ENCODE measurements around the gene MXRA8. TPM values are rescaled to one million over a fixed set of nuclear protein-coding genes. Genes with fewer than 3 reads are reported as not detected.
"Not testable (repeated sequence)": the region's sequence is repeated elsewhere in the genome, so short reads cannot be mapped to it uniquely, and the experiment has no call there.

MXRA8 gene
- total RNA-seq, 1 donor from 2014 or later: 59.7 TPM

DNA sequence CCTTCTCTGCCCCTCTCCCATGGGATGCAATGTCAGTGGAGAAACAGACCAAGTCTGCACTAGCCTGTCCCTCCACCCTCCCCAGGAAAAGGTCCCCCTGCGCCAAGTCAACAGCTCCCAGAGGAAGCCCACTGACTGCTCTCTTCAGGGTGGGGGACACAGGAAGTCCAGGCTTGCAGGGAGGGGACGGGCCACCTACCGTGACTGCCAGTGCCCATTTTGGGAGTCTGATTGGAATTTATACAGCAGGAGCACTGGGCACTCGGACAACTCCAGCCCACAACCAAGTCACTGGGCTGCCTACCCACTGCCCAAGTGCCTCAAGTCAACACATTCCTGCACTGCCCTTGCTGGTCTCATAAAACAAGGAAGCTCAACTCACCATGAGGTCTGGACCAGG, 34.7 kb upstream of the MXRA8 start:
- no peak for DNase-seq

DNA sequence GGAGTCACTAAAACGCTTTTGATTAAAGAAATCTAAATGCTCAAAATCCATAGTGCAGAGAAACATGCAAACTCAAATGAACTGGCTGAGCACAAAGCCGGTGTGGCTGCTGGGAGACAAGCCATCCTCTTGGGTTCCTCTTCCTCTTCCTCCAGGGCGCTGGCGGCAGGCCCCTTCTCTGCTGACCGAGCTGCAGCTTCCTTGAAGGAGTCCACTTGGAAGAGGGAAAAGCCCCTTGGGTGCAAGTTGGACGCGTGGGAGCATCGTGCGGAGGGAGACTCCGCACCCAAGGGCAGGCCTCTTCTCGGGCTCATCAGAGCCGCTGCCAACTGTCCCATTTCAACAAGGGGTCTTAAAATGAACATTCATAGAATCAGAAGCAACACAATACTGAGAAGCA, 32.9 kb upstream of the MXRA8 start:
- DNase-seq: no peak

DNA sequence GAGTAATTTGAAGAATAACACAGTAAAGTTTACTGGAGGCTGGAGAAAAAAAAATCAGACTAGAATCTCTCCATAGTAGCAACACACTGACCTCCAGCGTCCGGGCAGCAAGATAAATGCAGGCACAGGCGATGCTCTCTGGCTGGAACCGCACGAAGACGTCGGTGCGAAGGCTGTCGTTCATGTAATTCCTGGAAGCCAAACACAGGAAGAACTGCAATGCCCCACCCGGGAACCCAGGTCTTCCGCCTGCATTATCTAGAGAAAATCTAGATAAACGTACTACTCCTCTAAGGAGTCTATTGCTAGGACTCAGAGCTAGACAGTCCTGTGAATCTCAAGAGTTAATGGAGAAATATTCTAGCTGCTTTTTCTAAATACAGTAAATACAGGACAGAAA, 32.3 kb upstream of the MXRA8 start:
- no peak for DNase-seq

DNA sequence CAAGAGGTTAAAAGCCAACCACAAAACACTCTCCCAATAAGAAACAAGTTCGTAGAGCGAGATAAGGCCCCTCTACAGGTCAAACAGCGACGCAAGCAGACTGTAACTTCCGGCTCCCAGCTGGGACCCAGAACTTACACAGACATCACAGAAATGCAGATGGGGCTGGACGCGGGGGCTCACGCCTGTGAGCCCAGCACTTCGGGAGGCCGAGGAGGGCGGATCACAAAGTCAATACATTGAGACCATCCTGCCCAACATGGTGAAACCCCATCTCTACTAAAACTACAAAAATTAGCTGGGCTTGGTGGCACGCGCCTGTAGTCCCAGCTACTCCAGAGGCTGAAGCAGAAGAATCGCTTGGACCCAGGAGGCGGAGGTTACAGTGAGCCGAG, 29.7 kb upstream of the MXRA8 start:
- DNase-seq: no peak

DNA sequence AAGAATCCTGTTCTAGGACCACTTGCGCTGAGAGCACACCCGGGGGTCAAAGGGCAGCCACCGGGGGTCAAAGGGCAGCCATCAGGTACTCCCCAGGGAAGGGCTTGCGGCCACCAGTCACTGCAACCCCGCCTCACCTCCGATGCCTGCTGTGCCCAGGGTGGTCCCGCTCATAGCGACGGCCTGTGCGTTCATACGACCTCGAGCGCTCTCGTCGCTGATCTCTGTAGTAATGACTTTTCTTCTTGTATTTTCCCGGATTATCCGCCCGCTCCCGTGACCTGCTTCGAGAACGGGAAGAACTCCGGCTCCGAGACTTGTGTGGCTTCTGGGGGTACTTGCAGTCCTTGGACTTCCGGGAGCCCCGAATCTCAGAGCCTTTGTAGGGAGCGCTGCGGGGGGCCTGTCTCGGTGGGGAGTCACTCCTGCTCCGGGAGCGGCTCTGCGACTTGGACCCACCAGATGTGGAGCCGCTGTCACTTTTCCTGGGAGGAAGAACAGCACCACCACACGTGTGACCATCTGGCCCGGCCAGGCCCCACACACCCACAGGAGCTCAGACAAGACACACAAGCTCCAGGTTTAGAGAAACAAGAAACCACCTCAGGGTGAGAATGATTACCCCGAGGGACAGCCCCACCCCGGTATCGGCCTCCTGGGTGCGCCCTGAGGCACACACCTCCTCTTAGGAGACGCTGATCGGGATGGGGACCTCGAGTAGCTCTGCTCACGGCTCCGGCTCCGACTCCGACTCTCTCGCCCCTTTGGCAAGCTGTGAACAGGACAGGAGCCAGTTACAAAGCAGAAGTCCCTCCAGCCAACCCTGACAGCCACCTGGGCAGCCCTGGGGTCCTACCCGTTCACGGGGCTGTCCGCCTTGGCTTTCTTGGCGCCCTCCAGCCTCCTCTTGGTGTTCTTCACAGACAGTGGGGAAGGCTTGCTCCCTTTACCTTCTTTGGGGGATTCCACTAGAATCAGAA, 29.0 kb upstream of the MXRA8 start:
- no peak for DNase-seq

DNA sequence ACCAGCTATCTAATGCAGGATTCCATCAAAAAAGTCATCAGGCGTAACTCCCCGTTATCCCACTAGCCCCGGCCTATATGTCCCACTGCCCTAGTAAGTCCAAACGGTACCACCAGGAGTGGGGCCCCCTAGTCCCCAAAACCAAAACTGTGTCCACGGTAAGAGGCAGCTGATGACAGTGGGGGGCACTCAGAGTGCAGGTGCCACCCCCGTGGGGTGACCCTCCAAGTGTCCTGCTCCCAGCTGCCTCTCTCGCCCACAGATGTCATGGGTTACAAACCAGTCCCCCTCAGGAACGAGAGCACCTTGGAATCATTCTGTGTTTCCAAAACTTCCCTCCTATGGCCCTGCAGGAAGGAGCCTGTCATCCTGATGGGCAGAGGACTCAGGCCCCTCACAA, 27.6 kb upstream of the MXRA8 start:
- DNase-seq: no peak

DNA sequence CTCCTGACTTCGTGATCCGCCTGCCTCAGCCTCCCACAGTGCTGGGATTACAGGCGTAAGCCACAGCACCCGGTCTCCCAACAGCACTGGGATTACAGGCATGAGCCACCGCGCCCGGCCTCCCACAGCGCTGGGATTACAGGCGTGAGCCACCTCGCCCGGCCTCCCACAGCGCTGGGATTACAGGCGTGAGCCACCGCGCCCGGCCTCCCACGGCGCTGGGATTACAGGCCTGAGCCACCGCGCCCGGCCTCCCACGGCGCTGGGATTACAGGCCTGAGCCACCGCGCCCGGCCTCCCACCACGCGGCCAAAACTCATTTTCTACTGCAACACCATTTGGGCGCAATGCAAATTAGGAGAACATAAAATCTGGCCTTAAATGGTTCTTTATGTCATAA, 27.0 kb upstream of the MXRA8 start:
- not testable (repeated sequence) for DNase-seq

DNA sequence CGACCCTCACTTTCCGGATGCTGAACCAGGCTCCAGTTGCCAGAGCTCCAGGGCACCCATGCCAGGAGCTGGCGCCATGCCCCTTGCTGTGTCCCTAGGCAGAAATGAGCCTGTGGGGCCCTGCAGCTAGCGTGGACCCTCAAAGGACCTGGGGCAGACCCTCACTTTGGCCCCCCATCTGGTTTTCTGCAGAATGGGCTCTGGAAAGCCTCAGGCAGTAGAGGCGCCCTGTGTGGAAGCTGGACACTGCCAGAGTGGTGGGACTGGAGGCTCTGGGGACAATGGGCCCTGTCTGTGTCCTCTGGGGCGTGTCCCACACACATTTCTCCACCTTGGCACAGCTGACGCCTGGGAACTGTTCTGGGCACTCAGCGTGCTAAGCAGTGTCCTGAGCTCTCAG, 22.9 kb upstream of the MXRA8 start:
- no peak for DNase-seq

DNA sequence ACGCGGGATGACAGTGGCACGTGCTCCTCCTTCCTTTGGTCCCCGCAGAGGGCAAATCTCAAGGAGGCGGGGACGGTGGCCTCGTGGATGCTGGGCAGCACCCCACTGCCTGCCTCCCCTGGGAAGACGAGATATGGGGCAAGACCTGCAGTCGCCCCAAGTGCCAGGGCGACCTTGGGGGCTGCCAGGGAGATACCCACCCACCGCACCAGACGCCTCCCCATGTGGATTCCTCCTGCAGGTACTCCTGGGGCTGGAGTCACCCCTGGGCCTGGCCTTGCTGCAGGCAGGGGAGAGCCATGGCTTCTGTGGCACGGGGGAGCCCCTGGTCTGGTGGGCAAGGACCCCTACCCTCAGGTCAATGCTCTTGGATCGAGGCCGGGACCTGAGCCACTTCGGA, 22.5 kb upstream of the MXRA8 start:
- DNase-seq: no peak

DNA sequence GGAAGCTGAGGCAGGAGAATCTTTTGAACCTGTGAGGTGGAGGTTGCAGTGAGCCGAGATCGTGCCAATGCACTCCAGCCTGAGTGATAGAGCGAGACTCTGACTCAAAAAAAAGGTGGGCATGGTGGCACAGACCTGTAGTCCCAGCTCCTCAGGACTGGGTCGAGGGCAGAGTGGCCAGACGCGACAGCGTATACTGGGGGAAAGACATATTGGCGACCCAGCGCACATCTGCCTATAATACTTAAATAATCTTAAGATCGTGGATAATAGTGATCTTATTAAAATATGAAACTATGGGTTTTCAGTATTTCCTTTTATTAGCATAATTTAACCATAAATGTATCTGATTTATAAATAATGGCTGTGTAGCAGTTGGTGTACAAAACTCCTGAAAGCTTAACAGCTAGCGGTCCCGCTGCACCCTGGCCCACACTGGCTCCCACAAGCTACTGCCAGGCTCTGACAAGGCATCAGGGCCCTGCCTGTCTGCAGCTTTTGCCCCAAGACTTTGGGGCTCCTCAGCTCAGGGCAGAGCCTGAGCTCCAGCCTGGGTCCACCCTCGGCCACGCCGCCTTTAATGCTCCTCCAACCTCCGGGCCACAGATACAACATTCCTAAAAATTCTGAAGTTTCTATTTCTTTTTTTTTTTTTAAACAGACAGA, 19.3 kb upstream of the MXRA8 start:
- DNase-seq: no peak

DNA sequence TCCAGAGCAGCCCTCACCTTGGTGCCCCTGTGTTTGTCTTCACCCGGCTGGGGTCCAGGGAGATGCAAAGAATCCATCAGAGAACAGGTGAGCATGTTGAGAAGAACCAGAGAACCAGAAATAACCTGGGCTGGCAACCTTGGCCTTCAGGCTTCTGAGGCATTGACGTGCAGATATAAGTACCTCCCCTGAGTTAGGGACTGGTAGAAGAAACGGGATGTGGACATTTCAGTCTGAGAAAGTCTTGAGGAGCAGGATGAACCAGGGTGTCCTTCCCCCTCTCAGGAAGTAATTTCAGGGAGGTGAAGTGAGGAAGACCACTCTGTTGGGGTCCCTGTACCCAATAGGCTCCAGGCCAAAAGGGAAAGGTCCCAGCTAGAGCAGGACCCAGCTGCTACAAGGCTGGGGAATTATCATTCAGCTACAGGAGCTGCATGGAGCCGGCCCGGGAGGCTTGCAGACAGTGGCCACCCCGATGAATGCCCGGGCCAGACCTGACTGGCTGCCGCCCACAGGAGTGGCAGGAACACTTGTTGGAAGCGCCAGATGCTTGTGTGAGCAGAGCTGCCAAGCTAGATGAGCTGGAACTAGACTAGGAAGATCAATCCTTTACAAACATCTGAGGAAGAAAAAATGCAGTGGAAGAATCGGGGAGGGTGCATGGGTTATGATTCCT, 18.3 kb upstream of the MXRA8 start:
- DNase-seq: no peak

DNA sequence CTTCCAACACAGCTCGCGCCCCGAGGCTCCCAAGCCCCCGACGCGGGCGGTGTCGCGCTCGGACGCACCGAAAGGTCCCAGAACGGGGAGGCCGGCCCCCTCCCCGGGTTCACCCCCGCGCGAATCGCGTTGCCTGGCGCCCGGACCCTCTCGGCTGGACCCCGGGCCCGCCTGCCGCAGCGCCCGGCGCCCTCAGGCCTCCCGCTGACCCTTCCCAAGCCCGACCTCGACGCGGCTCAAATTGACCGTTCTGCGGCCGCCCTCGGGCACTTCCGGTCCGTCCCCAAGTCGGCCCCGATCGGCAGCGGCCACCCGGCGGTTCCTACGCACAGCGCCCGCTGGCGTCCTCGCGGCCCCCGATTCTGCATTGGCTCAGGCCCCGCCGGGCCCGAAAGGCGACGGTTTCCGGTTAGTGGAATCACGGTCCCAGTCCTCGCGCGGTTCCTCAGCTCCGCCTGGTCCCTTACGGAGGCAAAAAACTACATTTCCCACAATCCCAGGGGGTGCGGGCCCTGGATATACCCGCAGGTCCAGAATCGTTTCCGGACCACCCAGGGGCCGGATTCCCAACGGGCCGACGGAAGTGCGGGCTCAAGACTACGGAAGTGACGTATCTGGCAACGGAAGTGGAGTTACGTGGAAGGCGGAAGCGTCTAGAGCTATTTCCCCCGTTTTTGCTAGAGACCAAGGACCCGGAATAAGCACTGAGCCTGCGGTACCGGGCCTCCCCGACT, 16.7 kb upstream of the MXRA8 start, which contains the start of gene AURKAIP1:
Gene AURKAIP1 (minus strand): TSS at position 279 of the 734 bp plus-strand sequence. CDS start 451 bp downstream, outside the sequence.
- DNase-seq: peak; percentile 100

DNA sequence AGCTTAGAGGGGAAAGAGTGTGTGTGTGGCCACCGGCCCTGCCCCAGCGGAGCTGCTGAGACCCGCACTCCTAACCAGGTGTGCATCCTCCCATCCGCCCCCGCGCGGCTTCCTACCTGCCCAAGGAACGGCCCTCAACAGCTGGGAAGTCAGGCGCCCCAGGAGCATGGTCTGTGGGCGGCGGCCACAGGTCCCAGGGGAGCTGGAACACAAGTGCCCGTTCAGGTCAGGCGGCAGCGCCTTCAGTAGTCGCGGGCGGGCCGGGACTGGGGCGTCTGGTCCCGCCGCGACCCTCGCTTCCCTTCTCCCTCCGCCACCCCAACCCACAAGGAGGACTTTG, 16.2 kb upstream of the MXRA8 start:
- DNase-seq: no peak

DNA sequence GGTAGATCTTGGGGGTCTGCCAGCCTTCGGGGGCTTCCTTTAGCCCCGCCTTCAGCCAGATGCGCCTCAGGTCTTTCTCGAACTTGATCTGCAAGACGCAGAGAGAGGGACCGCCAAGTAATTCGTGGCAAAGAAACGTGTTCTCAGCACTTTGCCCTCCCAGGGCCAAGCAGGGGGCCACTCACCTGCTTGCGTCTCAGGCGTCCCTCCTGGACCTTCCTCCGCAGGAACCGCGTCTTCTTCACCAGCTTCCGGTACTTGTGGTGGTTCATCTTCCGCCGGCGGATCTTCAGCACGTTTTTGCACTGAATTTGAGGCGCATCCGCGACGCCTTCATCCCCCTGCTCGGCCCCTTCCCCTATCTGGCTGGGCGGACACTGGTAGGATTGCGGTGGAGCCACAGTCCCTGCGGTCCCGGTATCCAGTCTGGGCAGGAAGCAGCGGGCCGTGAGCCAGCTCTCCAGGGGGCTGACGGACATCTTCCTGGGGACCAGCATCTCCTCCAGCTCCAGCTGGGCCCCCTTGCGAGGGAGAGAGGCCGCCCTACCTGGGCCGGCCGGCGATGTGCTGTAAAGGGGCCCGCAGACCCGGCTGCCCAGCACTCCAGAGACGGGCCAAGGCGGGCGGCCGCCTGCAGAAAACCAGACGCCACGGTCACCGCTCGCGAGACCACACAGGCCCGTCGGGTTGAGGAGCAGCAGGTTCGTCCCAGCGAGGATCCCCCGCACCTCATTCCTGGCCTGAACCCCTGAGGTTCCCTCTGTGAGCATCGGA, 15.6 kb upstream of the MXRA8 start:
- DNase-seq: no peak

DNA sequence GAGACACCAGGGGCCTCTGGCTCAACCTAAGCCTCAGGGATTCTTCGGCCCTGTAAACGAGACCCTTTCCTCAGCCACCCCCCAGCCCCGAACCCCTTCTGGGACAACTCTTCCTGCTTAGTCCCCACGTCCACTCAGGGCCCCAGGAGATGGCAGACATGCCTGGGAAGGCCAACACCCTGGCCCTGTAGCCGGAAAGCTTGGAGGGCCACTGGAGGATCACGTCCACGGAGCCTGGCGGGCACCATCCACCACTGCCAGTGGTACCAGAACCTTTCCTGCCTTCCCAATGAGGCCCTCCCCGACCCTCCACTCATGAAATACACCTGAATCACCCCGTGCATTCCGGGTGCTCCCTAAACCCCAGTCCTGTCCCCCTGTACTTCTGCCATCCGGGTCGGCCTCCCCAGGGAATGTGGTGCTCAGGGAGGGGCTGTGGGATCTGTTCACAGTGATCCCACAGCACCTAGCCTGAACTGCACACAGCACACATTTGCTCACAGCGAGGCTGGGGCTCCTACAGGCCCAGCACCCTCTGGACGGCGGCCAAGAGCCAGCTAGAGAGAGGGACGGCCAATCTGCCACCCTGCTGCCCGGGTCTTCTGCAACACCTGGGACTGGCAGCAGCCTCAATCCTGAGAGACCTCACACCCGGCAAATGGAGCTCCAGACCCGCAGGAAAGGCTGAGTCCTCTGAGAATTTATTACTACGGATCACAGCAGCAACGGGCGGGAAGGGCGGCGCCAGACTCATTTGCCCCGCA, 14.9 kb upstream of the MXRA8 start:
- DNase-seq: no peak

DNA sequence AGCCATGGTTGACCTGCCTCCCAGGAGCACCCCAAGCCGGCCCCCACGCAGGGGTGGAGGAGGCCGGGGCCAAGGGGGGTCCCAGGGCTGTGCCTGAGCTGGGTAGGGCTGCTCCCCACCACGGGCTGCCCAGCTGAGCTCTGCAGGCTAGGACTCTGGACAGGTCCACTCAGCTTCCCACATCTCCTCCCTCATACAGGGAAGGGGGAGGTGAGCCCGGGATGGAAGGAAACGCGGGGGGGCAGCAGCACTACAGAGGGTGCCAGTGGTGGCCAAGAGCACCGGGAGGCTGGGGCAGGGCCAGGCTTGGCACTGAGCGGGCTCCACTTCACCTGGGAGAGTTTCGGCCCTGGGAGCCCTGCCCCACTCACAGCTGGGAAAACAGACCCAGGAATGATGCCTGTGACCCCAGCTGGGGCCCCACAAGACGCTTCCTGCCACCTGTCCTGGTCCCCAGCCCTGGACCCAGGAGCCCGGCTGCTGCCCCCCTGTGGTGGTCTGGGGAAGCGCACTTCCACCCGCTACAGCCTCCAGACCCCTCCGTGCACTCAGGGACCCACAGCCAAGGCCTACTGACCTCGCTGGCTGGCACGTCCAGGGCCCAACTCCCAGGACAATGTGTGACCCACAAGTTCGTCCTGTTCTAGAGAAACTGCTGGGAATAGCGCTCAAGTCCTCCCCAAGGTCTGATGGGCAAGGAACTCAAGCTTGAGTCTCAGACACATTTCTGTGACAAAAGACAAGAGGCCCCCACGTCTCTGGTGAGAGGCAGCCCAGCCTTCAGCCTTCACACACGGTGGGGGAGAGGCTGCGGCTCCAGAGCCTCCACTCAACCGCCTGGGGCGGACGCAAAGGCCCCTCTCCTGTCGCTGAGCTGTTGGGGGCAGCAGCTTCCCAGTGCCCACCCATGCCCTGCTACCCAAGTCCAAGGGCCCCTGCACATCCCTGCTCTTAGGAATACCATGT, 13.7 kb upstream of the MXRA8 start:
- no peak for DNase-seq

DNA sequence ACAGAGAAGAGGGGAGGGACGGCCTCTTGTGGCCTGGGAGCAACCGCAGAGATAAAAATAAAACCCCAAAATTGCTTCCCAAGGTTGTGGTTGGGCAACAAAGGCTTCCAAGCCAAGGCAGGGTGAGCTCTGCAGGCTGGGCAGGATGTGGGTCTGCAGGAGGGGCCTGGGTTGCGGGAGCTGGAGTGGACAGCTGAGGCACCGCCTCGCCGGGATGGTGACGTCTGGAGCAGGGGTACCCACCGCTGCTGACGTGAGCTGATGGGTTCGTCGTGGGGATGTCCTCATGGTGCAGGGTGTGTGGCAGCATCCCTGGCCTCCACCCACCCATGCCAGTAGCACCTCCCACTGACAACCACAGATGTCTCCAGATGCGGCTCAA, 13.0 kb upstream of the MXRA8 start:
- no peak for DNase-seq

DNA sequence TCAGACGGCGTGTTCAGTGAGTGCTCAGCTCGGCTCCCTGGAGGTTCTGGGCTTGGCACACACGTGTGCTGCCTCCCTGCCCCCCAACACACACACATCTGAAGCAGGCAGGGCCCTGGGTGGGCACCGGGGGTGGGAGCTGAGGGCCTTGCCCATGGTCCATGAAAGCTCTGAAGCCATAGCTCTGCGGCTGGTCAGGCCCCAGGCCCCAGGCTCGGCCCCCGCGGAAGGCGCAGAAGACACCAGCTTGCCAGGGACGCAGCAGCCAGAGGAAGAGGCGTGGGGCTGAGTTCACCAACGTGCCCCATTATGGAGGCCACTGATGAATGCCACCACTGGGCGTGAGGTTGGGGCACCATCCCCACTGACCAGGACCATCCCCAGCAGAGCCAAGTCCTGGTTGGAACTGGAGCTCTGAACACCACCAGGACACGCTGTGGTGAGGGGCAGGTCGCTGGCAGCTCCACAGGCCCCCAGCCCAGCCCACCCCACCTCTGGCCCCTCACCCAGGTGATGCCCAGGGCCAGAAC, 12.5 kb upstream of the MXRA8 start:
- DNase-seq: no peak

DNA sequence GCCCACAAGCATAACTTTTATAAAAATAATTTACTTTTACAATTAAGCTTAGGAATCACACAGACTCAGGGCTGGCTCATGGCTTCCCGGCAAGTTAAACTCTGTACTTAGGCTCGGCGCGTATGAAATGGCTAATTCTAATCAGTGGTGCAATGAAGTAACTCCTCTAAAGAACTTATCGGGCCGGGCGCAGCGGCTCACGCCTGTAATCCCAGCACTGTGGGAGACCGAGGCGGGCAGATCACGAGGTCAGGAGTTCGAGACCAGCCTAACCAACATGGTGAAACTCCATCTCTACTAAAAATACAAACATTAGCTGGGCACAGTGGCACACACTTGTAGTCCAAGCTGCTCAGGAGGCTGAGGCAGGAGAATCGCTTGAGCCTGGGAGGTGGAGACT, 11.7 kb upstream of the MXRA8 start:
- DNase-seq: not testable (repeated sequence)

Data from skin of body (tissue), 2 donors.